Adrenal gland (tissue), 5 donors: ENCODE data around the gene WDR86.

Experiments used
- CTCF ChIP-seq, 6 experiments: fragments of 450-650 bp in 4 of 6; fragments of 200-600 bp in 2 of 6; sonication (generic) in 1 of 6; IDR thresholded peaks; 1 replicate in 5 of 6; 2 replicates in 1 of 6; pipeline versions ENCODE4 v1.5.1 to v1.8.0; 2016 to 2021; ENCODE audit warnings: antibody characterized with exemption in 6 of 6, mild to moderate bottlenecking in 2 of 6, moderate library complexity in 1 of 6
- POLR2A ChIP-seq, 2 donors: fragments of 450-650 bp; IDR thresholded peaks; one replicate each; pipeline ENCODE4 v1.6.1; 2017; ENCODE audit warnings: antibody characterized with exemption in 2 of 2, mild to moderate bottlenecking in 2 of 2, moderate library complexity in 1 of 2
- donor health status: DM: no; HTN: no; CAD: no.

GRCh38 chr7:151399305-151399601, 10.6 kb downstream of the WDR86 start:
- TF ChIP-seq POLR2A (IDR thresholded peaks at IDR 0.05) (no peak), CTCF (IDR thresholded peaks at IDR 0.05) (no peak)
